COLO829 (cell line): ENCODE results near the gene C18orf32.
"Not testable (repeated sequence)": the region's sequence is repeated elsewhere in the genome, so short reads cannot be mapped to it uniquely, and the experiment has no call there.

Source experiments
- DNase-seq: peaks from one replicate; pipeline ENCODE4 v3.0.0; 2012; ENCODE audit warnings: low spot score

Gene C18orf32

DNA sequence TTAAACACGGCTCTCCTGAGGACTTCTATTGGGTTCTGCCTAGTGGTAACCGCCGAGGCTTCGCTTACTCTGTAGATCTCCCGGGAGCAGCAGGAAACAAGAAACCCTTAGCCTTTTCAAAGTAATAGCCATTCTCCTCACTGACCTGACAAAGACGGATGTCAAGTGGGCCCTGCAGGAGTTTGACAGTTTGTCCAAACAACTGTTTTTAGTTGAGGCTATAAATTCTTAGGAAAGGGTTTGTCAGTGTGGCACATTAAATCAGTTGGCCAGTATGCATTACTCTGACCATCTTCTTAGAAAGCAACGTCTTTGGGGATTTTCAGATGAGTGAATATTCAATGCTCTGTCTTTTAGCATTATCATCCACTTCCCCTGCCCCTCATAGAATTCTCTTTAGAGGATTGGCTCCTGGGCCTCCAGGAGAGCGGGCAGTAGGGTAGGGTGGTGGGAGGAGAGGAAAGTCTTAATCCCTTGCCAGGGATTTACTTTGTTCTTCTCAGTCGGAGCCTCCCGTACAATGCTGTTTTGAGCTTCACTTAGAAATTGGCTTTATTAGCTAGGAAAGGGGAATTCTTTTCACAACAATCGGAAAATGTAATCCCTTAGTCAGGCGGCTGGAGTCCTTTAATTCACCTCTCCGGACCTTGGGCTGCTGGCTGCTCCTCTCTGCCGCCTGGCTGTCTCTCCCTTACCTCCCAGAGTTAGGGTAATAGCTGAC is 13.3 kb upstream of the C18orf32 start:
- no peak for DNase-seq

DNA sequence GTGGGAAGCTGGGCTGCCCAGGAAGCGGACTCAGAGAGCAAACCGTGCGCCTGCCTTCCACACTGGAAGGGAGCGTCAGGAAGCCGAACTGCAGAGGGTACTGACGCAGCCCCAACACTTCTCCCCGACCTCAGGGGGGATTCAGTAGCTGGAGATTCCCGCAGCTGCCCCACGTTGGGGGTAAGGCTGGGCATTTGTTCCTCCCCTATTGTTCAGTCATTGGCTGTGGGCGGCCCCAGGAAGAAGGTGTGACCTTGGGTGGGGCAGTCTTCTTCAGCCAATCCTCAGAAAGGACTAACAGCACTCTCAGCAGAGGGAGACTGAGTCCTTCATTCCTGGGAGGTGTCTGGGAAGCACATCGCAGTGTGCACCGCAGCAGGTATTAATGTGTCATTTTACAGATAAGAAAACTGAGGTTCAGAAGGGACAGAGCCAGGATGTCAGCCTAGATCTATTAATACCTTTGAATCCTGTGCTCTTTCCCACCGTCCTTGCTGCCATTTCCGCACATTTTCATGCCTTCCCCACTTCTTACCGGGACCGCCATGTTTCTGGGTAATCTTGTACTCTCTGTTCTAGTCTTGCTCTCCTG is 12.1 kb upstream of the C18orf32 start:
- no peak for DNase-seq

DNA sequence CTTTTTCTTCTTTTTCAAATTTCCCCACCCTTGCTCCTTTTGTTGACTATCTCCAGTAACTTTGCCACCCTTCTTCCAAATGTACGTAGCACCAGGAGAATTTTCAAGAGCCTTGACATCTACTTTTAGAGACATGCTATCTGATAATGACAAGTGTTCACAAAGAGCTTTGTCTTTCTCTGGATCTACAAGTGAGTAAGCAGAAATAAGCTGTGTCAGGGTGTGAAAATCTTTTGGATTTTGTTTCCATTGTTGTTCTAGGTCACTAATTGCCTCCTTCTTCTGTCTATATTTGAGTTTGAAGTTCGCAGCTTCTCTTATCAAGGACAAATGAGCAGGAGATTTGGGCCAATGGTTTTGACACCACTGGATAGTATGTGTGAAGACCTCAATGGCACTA is 8.4 kb upstream of the C18orf32 start:
- no peak for DNase-seq

DNA sequence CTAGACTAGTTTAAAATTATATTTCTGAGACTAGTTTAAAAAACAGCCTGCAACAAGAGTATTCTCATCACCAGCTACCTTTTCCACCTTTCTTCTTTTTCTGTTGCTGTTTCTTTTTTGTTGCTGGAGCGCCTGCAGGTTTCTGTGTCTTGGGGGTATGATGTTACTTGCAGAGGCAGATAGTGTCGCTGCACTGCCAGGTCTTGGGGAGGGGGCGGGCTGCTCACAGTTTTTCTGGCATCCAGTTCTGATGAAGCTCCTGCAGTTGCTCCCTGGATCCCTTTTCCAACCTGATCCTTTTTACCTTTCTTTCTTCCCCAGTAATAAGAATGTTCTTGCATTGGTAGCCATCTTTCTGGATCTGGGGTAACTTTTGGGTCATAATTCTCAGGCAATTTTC is 8.0 kb upstream of the C18orf32 start:
- DNase-seq, result no peak

DNA sequence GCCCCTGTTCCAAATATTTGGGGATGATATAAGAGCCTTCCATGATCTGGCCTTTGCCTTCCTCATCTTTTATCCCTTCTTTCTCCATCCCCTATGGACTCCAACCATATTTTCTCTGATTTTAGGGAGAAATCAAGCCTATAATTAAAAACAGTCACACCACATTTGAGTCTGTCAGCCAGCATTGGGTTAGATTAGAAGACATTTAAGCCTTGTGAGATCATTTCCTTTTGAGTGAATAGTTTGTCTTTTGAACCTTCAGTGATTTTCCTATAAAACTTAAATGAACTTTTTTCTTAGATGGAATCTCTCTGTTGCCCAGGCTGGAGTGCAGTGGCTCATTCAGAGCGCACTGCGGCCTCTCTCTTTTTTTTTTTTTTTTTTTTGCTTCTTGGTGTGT is 7.6 kb upstream of the C18orf32 start:
- DNase-seq, result no peak

DNA sequence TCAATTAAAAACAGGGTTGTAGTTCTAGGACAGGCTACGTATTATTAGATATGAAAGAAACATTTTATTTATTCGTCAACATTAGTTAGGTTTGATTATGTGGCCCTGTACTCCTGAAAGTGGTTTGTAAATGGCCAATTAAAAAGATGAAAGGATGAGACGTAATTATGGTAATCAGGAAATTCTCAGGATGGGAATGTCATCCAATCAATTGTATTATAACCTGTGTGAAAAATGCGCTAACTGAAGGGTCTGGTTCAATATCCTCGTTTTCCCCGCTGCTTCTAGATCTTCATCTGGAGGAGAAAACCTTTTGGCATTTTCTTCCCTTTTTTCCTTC is 5.6 kb upstream of the C18orf32 start:
- no peak for DNase-seq

DNA sequence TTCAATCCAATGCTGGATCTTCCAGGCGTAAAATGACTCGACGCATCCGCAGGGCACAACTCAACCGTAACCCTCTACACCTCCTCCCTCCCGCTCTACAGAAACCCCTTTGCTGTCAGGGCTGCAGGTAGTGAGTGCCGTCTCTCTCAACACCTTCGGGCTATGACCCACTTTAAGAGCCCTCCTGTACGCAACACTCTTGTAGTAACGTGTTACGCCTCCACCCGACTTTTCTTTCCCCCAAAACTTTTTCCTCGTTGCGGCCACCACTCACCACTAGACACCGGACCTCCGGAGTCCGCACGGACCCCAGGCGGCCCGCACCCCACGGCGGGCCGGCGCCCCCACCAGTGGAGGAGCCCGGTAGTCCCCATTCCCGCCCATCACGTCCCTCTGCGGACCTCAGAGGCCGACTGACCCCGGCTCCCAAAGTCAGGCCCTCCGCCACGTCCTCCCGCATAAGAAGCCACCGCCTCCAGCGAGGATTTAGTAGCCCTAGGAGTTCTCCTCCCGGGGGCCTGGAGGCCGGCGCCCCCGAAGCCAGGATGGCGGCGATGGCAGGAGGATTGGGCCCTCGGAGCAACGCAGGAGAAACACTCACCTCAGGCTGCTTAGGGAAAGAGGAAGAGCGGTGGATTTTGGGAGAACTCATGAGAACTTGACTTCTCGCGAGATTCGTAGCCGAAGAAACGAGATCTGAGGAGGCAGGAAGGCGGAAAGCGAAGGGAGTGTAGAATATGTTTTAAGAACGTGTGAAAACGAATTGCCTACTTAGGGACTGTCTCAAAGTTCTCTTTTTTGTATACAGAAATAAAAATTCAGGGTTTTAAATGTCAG is 5.0 kb upstream of the C18orf32 start, which contains the start of gene RPL17:
TSS of gene RPL17 (minus strand) at position 609 of the 837 bp plus-strand sequence.
- peak; percentile 97 for DNase-seq

DNA sequence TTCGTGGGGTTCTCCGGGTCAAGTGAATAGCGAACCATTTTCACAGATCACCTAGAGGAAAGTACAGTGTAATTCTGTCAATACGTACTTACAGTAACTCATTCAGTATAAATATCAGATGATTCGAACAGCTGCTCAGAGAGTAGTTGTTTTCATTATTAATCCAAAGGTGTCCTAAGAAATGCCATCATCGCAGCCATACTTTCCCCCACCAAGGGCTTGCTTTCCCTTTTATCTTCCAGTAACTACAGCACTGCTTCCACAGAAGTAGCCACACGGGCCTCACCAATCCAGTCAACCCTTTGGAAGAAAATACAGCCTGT is 4.5 kb upstream of the C18orf32 start:
- no peak for DNase-seq

DNA sequence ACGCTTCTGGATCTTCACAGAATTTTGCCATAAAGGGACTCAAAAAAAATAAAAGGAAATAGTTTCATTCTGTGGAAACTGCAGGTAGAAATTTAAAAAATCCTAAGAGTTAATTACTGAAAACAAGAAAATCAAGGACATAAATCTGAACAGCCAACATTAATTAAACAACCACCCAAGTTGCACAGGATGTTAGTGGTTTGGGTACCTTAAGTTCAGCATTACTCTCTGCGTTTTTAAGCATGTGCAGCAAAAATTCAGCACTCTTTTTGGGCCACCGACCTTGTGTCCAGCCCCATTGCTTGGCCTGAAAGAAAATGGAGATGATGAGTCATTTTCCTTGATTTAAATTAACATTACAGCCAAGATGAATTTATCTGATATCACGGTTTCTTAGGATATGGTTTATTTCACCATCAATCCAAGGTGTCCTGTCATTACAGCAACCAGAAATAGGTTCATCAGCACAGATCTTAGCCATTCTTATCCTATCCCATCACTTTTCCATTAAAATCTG is 3.3 kb upstream of the C18orf32 start:
- DNase-seq, result no peak

DNA sequence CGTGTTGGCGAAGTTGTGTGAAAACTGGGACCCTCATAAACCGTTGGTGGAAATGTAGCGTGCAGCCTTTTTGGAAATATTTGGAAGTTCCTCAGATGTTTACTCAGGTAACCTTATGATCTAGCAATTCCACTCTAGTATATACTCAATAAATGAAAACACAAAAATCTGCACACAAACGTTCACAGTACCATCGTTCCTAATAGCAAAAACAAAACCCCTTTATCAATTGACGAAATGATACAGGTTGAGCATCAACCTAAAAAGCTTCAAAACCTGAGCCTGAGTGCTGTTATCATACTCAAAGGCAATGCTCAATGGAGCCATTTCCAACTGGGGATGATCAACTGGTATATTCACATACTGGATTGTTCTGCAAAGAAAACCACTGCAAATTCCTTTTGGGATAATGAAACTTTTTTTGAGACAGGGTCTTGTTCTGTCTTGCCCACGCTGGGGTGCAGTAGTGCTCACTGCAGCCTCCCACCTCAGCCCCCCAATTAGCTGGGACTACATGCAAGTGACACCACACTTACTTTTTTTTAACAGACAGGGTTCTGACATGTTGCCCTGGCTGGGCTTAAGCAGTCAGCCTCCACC is 777 bp upstream of the C18orf32 start:
- no peak for DNase-seq

DNA sequence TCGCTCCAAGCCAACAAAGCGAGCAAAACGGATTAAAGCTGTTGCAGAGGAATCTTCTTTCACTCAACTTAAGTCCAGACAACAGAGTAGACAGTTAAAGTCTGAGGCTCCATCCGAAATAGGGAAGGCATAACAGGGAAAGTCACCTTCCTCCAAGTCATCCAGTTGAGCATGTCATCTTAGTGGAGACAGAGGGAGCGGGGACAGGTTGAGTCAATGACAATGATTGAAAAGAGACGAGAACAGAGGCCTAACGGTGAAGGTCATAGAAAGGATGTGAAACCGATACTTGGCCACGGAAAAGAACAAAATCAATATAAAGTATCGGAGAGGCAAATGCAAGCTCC is 455 bp downstream of the C18orf32 start:
- DNase-seq, result no peak

DNA sequence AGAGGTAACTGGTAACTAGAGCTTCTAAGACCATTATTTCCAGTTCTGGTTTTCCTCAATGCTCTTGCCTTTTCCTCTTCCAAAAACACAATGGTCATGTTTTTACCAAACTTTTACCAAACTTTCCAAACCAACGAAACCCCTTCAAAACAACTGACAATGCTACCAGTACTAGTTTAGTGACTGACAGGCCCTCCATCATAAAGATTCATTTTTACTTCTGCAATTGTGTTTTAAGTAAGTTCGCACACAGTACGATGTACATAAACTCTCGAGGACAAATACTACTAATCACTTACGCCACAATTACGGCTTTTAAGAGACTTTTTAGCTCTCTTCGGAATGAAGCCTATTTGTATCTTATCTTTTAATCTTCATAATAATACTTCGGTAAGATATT is 900 bp downstream of the C18orf32 start:
- DNase-seq, result no peak

DNA sequence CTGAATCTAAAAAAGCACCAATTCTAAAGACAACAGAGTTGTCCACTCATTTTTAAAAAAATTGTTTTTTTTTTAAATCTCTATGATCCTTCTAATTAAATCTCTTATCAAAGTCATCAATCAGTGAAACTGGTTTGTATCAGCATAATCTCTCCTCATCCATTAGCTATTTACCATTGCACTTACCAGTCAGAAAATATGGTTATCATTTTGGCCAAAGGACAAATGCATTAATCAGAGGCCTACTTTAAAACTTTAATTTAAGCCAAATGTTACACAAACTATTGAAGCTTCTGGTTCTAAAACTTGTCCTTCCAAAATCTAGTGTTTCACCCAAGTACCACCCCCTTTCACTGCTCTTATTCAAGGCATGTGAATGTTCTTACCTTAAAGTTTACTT is 3.8 kb downstream of the C18orf32 start:
- no peak for DNase-seq

DNA sequence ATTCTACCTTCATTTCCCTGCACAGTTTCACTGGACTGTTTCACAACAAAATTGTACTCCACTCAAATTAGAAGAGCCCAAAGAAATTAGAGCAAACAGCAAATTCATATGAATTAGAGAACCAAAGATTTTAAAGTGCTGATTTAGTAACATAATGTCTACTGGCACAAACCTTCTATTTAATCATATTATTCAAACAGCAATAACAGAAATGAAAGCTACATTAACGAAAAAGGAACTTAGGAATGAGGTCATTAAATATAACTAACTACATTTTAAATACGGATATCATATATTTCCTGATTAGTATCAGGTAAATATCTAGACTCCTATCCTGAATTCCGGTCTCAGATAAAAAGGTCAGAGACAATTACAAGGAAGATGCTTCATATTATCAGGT is 5.1 kb downstream of the C18orf32 start:
- no peak for DNase-seq

DNA sequence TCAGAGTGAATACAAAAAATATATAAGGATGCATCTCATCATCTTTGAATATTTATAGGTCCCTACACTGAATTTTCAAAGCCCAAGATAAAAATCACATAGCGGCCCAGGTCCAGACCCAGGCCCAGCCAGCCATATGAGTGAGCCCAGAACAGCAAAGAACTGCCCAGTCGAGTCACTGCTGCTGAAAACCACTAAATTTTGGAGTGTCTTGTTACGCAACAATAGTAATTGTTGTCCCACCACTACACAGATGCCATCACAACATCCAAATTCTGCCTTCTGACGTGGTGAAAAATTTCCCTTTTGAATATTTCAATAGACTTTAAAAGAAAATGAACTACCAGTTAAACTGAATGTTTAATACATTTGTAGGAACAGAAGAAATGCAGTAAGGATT is 5.7 kb downstream of the C18orf32 start:
- no peak for DNase-seq

DNA sequence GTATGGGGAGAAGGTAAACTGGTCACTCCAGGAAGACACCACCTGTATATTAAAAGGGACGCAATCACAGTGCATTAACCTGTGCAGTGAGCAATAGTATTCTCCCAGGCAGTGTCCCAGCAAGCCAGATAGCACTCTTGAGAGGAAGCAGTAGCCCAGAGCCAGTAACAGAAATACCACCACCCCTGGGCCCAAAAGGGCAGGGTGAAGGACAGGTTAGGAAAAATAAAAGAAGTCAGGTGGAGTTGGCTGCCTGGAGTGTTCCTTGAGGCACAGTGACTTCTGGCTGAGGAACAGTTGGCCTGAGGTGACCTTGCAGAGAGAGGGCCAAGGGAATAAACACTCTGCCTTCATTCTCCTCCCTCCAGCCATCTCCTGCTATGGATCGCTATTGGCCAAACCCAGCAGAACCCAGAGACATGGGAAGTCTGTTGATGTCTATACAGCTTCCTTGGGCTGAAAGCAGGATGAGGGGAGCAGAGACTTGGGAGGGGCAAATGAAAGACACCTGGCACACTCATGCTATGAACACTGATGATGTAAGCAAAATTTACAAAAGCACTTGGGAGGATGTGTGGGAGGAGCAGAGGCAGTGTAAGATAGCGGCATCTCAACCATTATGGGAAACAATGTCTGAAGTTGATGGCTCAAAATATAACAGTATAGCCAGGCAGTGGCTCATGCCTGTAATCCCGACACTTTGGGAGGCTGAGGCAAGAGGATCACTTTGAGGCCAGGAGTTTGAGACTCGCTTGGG is 7.5 kb downstream of the C18orf32 start:
- DNase-seq, result no peak

DNA sequence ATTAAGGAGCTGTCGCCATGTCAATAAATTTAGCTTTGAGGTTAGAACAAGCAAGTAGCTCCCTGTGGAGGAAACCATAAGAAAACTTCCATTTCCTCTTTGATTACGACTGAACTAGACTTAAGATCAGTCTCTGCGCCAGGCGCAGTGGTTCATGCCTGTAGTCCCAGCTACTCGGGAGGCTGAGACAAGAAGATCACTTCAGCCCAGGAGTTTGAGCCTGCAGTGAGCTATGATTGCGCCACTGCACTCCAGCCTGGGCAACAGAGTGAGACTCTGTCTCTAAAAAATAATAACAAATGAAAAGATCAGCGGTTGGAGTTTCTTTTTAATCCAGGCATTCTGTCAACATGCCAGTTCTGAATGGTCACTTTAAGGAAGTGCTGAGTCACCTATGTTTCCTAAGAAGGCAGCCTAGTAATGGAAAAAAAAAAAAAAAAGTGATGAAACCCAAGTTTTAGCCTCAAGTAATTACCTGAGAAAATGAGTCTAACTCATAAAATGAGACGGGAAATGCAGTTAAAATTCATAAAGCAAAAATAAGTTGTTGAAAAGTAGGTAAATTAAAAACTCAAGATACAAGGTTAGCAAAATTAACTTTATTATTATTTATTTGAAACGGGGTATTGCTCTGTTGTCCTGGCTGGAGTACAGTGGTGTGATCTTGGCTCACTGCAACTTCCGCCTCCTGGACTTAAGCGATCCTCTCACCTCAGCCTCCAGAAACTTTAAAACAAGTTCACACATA is 10.2 kb downstream of the C18orf32 start:
- peak; percentile 46 for DNase-seq

DNA sequence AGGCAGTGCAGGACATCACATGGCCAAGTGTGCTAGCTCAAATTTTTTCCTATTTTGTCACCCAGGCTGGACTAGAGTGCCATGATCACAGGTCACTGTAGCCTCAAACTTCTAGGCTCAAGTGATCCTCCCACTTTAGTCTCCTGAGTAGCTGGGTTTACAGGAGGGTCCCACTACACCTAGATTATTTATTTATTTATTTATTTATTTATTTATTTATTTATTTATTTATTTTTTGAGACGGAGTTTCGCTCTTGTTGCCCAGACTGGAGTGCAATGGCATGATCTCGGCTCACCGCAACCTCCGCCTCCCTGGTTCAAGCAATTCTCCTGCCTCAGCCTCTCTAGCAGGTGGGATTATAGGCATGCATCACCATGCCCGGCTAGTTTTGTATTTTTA is 12.1 kb downstream of the C18orf32 start:
- not testable (repeated sequence) for DNase-seq

DNA sequence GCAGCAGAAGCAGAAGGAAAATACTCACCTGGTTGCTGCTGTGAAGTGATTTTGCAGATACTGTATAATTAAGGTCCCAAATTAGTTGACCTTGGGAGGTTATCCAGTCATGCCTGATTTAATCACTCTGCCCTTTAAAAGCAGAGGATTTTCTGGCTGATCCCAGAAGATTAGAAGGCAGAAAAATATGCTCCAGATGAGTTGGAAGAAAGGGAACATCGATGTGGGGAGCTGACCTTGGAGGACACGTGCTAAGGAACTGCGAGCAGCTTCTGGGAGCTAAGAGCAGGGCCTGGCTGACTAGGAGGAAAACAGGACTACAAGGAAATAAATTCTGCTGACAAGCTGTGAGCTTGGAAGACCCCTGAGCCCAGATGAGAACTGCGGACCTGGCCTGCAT is 13.3 kb downstream of the C18orf32 start:
- DNase-seq, result no peak

DNA sequence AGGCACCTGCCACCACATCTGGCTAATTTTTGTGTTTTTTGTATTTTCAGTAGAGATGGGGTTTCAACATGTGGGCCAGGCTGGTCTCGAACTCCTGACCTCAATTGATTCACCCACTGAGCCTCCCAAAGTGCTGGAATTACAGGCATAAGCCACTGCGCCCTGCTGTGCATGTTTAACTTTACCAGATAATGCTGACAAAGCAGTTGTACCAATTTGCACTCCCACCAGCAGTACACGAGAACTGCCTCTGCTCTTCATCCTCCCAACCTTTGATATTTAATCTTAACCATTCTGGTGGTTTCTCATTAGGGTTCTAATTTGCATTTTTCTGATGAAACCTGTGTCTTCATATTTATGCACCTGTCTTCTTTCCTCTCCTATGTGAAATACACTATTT is 14.6 kb downstream of the C18orf32 start:
- no peak for DNase-seq

DNA sequence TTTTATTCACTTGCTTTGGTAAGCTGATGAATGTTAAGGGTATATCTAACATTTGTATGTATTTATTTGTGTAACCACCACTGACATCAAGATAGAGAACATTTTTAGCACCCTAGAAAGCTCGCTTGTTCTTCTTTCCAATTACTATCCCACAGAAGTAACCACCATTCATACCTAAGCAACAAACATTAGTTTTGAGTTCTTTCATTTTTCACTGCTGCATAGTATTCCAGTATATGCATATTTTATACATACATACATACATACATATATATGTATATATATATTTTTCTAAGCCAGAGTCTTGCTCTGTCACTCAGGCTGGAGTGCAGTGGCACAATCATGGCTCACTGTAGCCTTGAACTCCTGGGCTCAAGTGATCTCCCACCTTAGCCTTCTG is 15.5 kb downstream of the C18orf32 start:
- no peak for DNase-seq
